GM12865 (cell line): Measurements from ENCODE around the gene SLC18A2.

Experiments
- DNase-seq: peaks from one replicate; pipeline ENCODE4 v3.0.0; 2010; ENCODE audit warnings: low read depth
- H3K4me3 ChIP-seq: 2 replicates; pipeline ENCODE4 v1.5.1; 2011; ENCODE audit warnings: mild to moderate bottlenecking, low read depth, low read length, control low read depth
- CTCF ChIP-seq: IDR thresholded peaks from 2 replicates; pipeline ENCODE4 v1.5.1; 2011; ENCODE audit warnings: low read length, control low read depth, low read depth, inconsistent platforms; ENCODE audit not compliant: insufficient read depth; ENCODE audit errors: missing control alignments

Gene SLC18A2

DNA sequence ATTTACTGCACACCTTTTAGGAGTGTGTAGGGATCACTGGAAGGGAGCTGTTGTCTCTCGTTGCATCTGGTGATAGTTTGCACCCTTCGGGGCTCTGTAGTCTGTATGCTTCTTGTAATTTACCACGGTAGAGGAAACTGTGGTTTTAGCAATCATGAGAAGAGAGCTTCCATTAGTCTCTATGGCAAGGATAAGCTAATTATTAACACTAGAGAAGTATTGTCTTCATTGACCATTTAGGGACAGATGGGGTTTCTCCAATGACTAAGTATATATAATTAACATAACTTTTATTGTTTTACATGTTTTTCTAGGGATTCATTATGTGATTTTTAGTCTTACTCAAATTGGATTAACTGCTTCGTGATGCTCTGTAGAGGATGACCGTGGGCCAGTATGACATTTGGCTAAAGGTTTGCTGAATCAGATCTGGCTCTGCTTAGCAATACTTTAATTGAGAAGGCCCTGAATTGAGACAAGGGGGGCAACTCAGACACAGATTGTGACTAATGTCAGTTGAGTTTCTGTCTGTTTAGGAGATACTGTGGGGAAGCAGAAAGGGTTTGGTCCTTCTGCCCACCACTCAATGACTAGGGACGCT is 8.7 kb downstream of the SLC18A2 start:
- H3K4me3 ChIP-seq: no peak overlapping the region
- TF ChIP-seq CTCF: no peak
- DNase-seq: no peak

DNA sequence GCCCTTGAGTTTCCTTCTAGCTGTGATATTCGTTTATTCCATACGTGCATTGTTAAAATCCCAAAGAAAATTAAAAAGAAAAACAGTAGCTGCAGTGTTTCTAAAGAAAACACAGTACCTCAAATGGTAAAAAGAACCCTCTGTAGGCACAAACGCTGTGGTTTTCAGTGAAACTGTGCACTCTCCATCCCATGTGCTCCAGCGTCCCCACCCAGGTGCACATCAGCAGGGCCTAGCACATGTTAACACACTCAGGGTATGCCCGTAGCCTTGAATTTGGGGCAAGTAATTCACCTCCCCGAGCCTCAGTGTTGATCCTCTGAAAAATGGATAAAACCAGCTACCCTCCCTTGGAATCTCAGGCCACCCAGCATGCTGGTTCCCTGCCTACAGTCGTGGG is 9.5 kb downstream of the SLC18A2 start:
- H3K4me3 ChIP-seq: no peak overlapping the region
- no peak for TF ChIP-seq CTCF
- no peak for DNase-seq

- TF ChIP-seq CTCF: no peak
- DNase-seq: no peak
- no peak overlapping the region for H3K4me3 ChIP-seq
These were observed 13.0 kb downstream of the SLC18A2 start for GRCh38 chr10:117253908-117254307.

GRCh38 chr10:117254338-117254737 is 13.4 kb downstream of the SLC18A2 start:
- TF ChIP-seq CTCF: no peak
- no peak for DNase-seq
- H3K4me3 ChIP-seq: no peak overlapping the region

GRCh38 chr10:117254774-117255735 is 14.1 kb downstream of the SLC18A2 start:
- DNase-seq: no peak
- no peak overlapping the region for H3K4me3 ChIP-seq
- TF ChIP-seq CTCF: no peak

GRCh38 chr10:117255835-117256460 is 15.0 kb downstream of the SLC18A2 start:
- no peak for DNase-seq
- TF ChIP-seq CTCF: no peak

More at GRCh38 chr10:117255835-117256460, 15.0 kb downstream of the SLC18A2 start:
- H3K4me3 ChIP-seq: no peak overlapping the region
